GM18511 (cell line): ENCODE data around the gene HNRNPR.
"Not testable (repeated sequence)": the region's sequence is repeated elsewhere in the genome, so short reads cannot be mapped to it uniquely, and the experiment has no call there.

Experiments
- ATAC-seq: cut with Tn5 transposase; IDR thresholded peaks from one replicate; pipeline ENCODE4 v1.9.1; 2021; ENCODE audit warnings: mild to moderate bottlenecking, moderate library complexity; ENCODE audit not compliant: unreplicated experiment

HNRNPR gene

GRCh38 chr1:23344111-23344986 lies at the start of gene HNRNPR:
TSS of gene HNRNPR (minus strand) at chr1:23344284. CDS start at chr1:23341008, 3,276 bp downstream.
- ATAC-seq, result peak; percentile 94

GRCh38 chr1:23393706-23394105 lies 49.6 kb upstream of the HNRNPR start:
- no peak for ATAC-seq

- ATAC-seq, result no peak
Measured at GRCh38 chr1:23392125-23392855, 48.2 kb upstream of the HNRNPR start.

GRCh38 chr1:23389837-23390321 lies 45.8 kb upstream of the HNRNPR start:
- ATAC-seq, result no peak

- ATAC-seq, result no peak
Measured at GRCh38 chr1:23387494-23387893, 43.4 kb upstream of the HNRNPR start.

GRCh38 chr1:23385119-23385621 lies 41.1 kb upstream of the HNRNPR start:
- ATAC-seq, result no peak

- ATAC-seq, result no peak
Measured at GRCh38 chr1:23384312-23385058, 40.4 kb upstream of the HNRNPR start.

GRCh38 chr1:23383577-23384311 lies 39.7 kb upstream of the HNRNPR start:
- ATAC-seq, result no peak

- ATAC-seq, result no peak
Measured at GRCh38 chr1:23381233-23381885, 37.3 kb upstream of the HNRNPR start.

- no peak for ATAC-seq
Measured at GRCh38 chr1:23380719-23381118, 36.6 kb upstream of the HNRNPR start.

- not testable (repeated sequence) for ATAC-seq
Measured at GRCh38 chr1:23380236-23380635, 36.2 kb upstream of the HNRNPR start.

GRCh38 chr1:23376890-23377811 lies 33.1 kb upstream of the HNRNPR start:
- no peak for ATAC-seq

GRCh38 chr1:23374079-23374735 lies 30.1 kb upstream of the HNRNPR start:
- ATAC-seq, result not testable (repeated sequence)

GRCh38 chr1:23371987-23372880 lies 28.1 kb upstream of the HNRNPR start:
- ATAC-seq, result no peak

GRCh38 chr1:23370709-23371584 lies 26.9 kb upstream of the HNRNPR start:
- no peak for ATAC-seq

- no peak for ATAC-seq
Measured at GRCh38 chr1:23370330-23370708, 26.2 kb upstream of the HNRNPR start.
